Measurements from ENCODE around the gene TRPM3.

Gene TRPM3

GRCh38 chr9:71098801-71099200 is 22.6 kb downstream of the TRPM3 start:
- no peak for DNase-seq

- no peak for DNase-seq
These were observed 23.8 kb downstream of the TRPM3 start for GRCh38 chr9:71097671-71098070.

GRCh38 chr9:71096421-71097108 is 24.9 kb downstream of the TRPM3 start:
- DNase-seq, result peak in 15 of 56 donors; percentile 2 to 54 (median 10)

- no peak for DNase-seq
These were observed 26.6 kb downstream of the TRPM3 start for GRCh38 chr9:71094708-71095251.

- DNase-seq, result no peak
These were observed 30.5 kb downstream of the TRPM3 start for GRCh38 chr9:71090896-71091295.

GRCh38 chr9:71079451-71079850 is 42.0 kb downstream of the TRPM3 start:
- DNase-seq, result no peak

- peak in 1 of 56 donors; percentile 1 for DNase-seq
These were observed 45.3 kb downstream of the TRPM3 start for GRCh38 chr9:71076096-71076495.

- DNase-seq, result no peak
These were observed 47.9 kb downstream of the TRPM3 start for GRCh38 chr9:71073494-71073893.

GRCh38 chr9:71072587-71072986 is 48.8 kb downstream of the TRPM3 start:
- DNase-seq, result no peak

- no peak for DNase-seq
These were observed 49.8 kb downstream of the TRPM3 start for GRCh38 chr9:71071633-71072032.

GRCh38 chr9:71058660-71059059 is 62.8 kb downstream of the TRPM3 start:
- no peak for DNase-seq

- no peak for DNase-seq
These were observed 69.1 kb downstream of the TRPM3 start for GRCh38 chr9:71052287-71052686.

GRCh38 chr9:71048280-71048679 is 73.1 kb downstream of the TRPM3 start:
- no peak for DNase-seq

- DNase-seq, result no peak
These were observed 78.9 kb downstream of the TRPM3 start for GRCh38 chr9:71042448-71042990.

- DNase-seq, result no peak
These were observed 83.9 kb downstream of the TRPM3 start for GRCh38 chr9:71037521-71037920.

GRCh38 chr9:71036501-71036900 is 84.9 kb downstream of the TRPM3 start:
- peak in 8 of 56 donors; percentile 1 to 30 (median 6) for DNase-seq

- no peak for DNase-seq
These were observed 88.6 kb downstream of the TRPM3 start for GRCh38 chr9:71032779-71033178.

GRCh38 chr9:71025728-71026127 is 95.7 kb downstream of the TRPM3 start:
- DNase-seq, result no peak

- no peak for DNase-seq
These were observed 96.2 kb downstream of the TRPM3 start for GRCh38 chr9:71025201-71025600.

- no peak for DNase-seq
These were observed 111.2 kb downstream of the TRPM3 start for GRCh38 chr9:71010258-71010657.

GRCh38 chr9:71005456-71005855 is 116.0 kb downstream of the TRPM3 start:
- no peak for DNase-seq

- no peak for DNase-seq
These were observed 117.2 kb downstream of the TRPM3 start for GRCh38 chr9:71004196-71004595.

GRCh38 chr9:71003346-71003745 is 118.1 kb downstream of the TRPM3 start:
- DNase-seq, result no peak

Measured in nucleus accumbens (tissue), 56 donors.